GM18909 (cell line): ENCODE data around the gene MAP3K12.
"Not testable (repeated sequence)": the region's sequence is repeated elsewhere in the genome, so short reads cannot be mapped to it uniquely, and the experiment has no call there.

ENCODE experiments used
- ATAC-seq: cut with Tn5 transposase; IDR thresholded peaks from one replicate; pipeline ENCODE4 v1.9.1; 2021; ENCODE audit warnings: mild to moderate bottlenecking; ENCODE audit not compliant: unreplicated experiment, poor library complexity

Gene MAP3K12

GRCh38 chr12:53499266-53500141 lies at the start of gene MAP3K12:
MAP3K12 (minus strand) TSS chr12:53499458; CDS start chr12:53487391, 12,067 bp downstream.
- ATAC-seq: no peak

- not testable (repeated sequence) for ATAC-seq
Measured at GRCh38 chr12:53548354-53548753, 49.1 kb upstream of the MAP3K12 start.

DNA sequence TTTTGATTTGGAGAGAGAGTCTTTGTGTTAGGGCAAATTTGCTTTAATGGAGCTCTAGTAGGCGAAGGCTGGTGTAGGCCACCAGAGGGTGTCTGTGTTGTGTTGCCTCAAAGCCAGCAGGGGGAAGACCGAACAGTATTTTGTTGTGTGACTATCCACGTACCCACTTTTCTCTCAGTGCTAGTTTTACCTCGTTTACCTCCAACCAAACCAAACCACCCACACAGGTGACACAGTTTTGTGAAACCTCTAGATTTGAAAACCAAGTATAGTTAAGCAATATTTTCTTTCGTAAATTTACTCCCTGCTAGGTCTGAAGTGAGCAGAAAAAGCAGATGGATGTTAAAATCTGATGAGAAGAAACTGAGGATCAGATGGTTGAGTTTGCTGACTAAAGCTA lies 44.3 kb upstream of the MAP3K12 start:
- ATAC-seq: peak; percentile 63

DNA sequence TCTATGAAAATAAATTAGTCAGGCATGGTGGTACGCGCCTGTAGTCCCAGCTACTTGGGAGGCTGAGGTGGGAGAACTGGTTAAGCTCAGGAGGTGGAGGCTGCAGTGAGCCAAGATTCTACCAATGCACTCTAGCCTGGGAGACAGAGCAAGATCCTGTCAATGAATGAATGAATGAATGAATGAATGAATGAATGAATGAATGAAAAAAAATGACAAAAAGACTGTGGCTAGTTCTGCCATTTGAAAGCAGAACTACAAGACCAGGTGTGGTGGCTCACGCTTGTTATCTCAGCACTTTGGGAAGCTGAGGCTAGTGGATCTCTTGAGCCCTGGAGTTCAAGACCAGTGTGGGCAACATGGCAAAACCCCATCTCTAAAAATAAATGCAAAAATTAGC lies 40.3 kb upstream of the MAP3K12 start:
- ATAC-seq: no peak

- no peak for ATAC-seq
Measured at GRCh38 chr12:53538209-53538689, 39.0 kb upstream of the MAP3K12 start.

DNA sequence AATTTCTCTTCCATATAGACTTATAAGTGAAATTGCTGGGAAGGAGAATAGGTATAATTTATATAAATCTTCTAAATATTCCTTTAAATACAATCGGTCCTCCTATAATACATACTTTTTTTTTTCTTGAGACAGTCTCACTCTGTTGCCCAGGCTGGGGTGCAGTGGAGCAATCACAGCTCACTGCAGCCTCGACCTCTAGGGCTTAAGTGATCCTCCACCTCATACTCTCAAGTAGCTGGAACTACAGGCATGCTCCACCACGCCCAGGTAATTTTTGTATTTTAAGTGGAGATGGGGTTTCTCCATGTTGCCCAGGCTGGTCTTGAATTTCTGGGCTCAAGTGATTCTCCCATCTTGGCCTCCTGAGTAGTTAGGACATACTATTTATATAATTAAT lies 37.7 kb upstream of the MAP3K12 start:
- ATAC-seq: no peak

GRCh38 chr12:53533471-53533870 lies 34.2 kb upstream of the MAP3K12 start:
- no peak for ATAC-seq

DNA sequence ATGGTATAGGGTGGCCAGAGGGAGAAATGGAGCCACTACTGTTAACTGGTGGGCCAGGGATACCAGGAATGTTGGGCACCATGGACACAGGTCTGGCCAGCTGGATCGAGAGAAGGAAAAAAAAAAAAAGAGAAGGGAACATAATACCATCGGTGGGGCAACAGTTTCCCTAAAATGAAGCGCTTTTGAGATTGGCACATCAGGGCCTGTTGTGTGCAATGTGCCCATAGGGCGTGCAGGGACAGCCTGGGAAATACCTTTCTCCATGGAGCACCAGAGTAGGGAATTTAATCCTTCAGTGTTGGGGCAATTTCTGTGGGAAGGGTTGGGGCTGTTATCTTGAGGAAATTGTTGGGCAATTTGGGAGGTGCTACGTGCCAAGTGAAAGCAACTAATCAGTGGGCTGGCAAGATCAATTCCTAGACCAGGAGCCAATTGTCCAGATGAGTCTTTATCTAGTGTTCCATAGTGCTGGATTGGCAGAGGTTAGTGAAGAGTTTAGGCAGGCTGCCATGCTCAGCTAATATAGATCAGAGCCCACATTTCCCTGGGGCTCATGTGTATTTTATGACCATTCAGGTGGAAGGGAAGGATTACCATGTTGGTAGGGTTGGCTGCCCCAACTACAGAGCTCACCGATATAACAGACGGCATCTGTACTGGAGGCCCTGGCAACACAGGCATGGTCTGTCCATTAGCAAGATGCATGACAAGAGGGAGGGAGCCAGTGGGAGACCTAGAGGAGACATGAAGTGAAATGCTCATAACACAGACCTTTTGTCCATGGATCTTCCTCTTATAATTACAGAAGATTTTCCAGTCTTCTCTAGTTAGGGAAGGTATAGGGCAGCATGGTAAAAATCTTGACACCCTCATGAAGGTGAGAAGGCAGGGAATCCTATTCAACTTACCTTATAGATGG lies 33.5 kb upstream of the MAP3K12 start:
- no peak for ATAC-seq

GRCh38 chr12:53532021-53532420 lies 32.8 kb upstream of the MAP3K12 start:
- no peak for ATAC-seq

GRCh38 chr12:53530920-53531319 lies 31.7 kb upstream of the MAP3K12 start:
- no peak for ATAC-seq

GRCh38 chr12:53530061-53530460 lies 30.8 kb upstream of the MAP3K12 start:
- no peak for ATAC-seq

- ATAC-seq: no peak
Measured at GRCh38 chr12:53524476-53524875, 25.2 kb upstream of the MAP3K12 start.

DNA sequence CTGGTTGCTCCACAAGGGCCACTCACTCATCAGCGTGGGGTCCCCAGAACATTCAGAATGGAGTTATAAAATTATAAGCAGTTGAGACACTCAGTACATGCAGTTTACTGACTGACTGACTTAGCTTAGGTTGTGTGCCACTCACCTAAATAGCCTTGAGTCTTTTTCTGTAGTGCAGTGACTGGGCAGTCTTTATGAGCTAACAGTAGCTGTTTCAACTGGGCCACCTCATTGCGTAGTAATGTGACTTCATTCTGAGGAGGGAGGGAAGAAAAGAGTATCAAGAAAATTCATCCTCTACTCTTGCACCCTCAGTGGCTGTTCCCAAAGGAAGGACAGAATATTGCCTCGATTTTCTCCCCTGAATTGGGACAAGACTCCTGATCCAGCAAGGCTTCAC lies 23.9 kb upstream of the MAP3K12 start:
- no peak for ATAC-seq

DNA sequence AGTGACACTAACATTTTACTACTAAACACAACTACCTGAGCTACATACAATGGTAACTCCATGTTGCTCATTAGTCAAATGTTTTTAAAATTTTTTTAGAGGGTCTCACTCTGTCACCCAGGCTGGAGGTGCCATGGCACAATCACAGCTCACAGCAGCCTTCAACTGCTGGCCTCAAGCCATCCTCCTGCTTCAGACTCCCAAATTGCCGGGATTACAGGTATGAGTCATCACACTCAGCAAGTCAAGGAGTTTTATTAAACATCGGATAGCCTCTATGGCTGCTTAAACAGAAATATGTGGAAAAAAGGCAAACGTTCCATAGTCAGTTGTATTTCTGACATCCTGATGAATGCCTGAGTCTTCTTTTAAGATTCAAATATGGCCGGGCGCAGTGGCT lies 19.1 kb upstream of the MAP3K12 start:
- no peak for ATAC-seq

- ATAC-seq: no peak
Measured at GRCh38 chr12:53516758-53517455, 17.6 kb upstream of the MAP3K12 start.

- ATAC-seq: no peak
Measured at GRCh38 chr12:53515291-53515680, 16.0 kb upstream of the MAP3K12 start.

- ATAC-seq: no peak
Measured at GRCh38 chr12:53514628-53515290, 15.5 kb upstream of the MAP3K12 start.

DNA sequence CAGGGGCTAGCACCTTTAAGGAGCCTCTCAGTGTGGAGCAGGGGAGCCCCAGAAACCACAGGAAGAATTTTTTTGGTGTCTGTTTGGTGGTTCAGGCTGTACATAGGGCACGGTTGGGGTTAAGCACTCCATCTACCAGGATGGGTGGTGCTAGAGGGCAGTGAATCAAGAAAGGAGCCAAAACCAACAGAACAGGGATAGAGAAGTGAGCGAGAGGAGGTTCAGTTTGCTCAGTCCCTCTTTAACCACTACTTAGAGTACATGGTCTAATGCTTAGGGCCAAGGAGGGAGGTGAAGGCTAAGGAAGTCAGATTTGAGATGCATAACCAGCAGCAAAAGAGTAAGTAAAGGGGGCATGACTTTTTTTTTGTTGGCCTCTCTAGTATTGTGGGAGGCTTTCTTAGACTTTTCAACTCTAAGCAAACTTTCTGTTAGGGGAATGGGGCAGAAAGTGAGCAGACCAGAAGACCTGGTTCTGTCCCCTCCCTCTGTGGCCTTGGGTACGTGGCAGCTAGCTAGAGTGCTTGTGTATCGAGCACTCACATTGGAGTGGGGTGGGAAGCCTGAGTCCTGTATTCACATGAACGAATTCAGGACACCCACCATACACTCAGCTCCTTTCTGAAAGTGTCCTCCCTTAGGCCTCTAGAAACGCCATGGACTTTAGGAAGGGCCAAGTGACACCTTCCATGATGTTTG lies 14.6 kb upstream of the MAP3K12 start:
- no peak for ATAC-seq

GRCh38 chr12:53510181-53510812 lies 11.0 kb upstream of the MAP3K12 start:
- ATAC-seq: no peak
